ENCODE measurements around the gene TAL1. TPM values are rescaled to one million over a fixed set of nuclear protein-coding genes. Genes with fewer than 3 reads are reported as not detected.
A peak's percentile ranks its signal among the peaks of the same experiment; 100 is the strongest.

The TAL1 gene
- total and polyA plus RNA-seq, 4 experiments from 2014 or later: not detected

GRCh38 chr1:47229031-47229885 is 2.8 kb downstream of the TAL1 start:
- H3K27me3 ChIP-seq (ENCODE audit: insufficient read depth, low read length): peaks cover 62% of the 10 kb centered on the region
- no peak overlapping the region for H3K27ac ChIP-seq (ENCODE audit: low read depth, low read length)
- H3K36me3 ChIP-seq (ENCODE audit: insufficient read depth, low read length): no peaks in the 10 kb centered on the region
- ChIA-PET CTCF (ENCODE audit: partially characterized antibody) (interaction anchor here (2.2 kb wide), 1 partner anchor 33 kb away, joined by 5 read pairs; no protein-coding TSS in a partner anchor), POLR2A (ENCODE audit: partially characterized antibody) (interaction anchor here (0.6 kb wide), 1 partner anchor 85 kb away, joined by 3 read pairs; the partner anchor contains the start of gene STIL)
- H3K4me3 ChIP-seq (ENCODE audit: low read length in 2 of 2): no peak overlapping the region
- H3K36me3 Mint-ChIP-seq: no peaks in the 10 kb centered on the region
- no peak for DNase-seq
- peaks cover 17 to 46% (median 30%) of the 10 kb centered on the region in 4 donors for H3K4me1 Mint-ChIP-seq
- H3K9me3 ChIP-seq (ENCODE audit: control insufficient read depth in 1 of 2, low read length in 2 of 2): no peaks in the 10 kb centered on the region
- intact Hi-C loops (cut with micrococcal nuclease): no loop called here
- peaks cover 39% of the 10 kb centered on the region for H3K4me1 ChIP-seq (ENCODE audit: insufficient read depth, low read length)
- H3K27me3 Mint-ChIP-seq: peaks cover 68% of the 10 kb centered on the region in 2 donors
- H3K4me3 Mint-ChIP-seq: peak overlapping the region in 3 of 8 donors; percentile 4 to 79 (median 58)
- H3K9me3 Mint-ChIP-seq: peaks cover 0 to 5% (median 0%) of the 10 kb centered on the region in 8 donors
- peak overlapping the region in 1 of 7 donors; percentile 15 for H3K27ac Mint-ChIP-seq

- Mint-ChIP-seq H3K27me3 (peaks cover 62% of the 10 kb centered on the region in 2 donors), H3K4me1 (peaks cover 17 to 46% (median 30%) of the 10 kb centered on the region in 4 donors), H3K9me3 (peaks cover 0 to 5% (median 0%) of the 10 kb centered on the region in 8 donors), H3K4me3 (peak overlapping the region in 1 of 8 donors; percentile 43), H3K36me3 (no peaks in the 10 kb centered on the region), H3K27ac (no peak overlapping the region)
- POLR2A ChIA-PET (ENCODE audit: partially characterized antibody): no interaction called here
- intact Hi-C loops (cut with micrococcal nuclease): no loop called here
- Histone ChIP-seq H3K27ac (ENCODE audit: low read depth, low read length) (no peak overlapping the region), H3K4me1 (ENCODE audit: insufficient read depth, low read length) (peaks cover 39% of the 10 kb centered on the region), H3K9me3 (ENCODE audit: control insufficient read depth in 1 of 2, low read length in 2 of 2) (no peaks in the 10 kb centered on the region), H3K27me3 (ENCODE audit: insufficient read depth, low read length) (peaks cover 60% of the 10 kb centered on the region), H3K36me3 (ENCODE audit: insufficient read depth, low read length) (no peaks in the 10 kb centered on the region), H3K4me3 (ENCODE audit: low read length in 2 of 2) (no peak overlapping the region)
- CTCF ChIA-PET (ENCODE audit: partially characterized antibody): interaction anchor here (2.2 kb wide), 1 partner anchor 34 kb away, joined by 5 read pairs; no protein-coding TSS in a partner anchor
- no peak for DNase-seq
Observed at GRCh38 chr1:47228644-47229030, 3.4 kb downstream of the TAL1 start.

- CTCF ChIA-PET (ENCODE audit: partially characterized antibody): interaction anchor here (0.8 to 2.2 kb wide), 3 partner anchors 8 to 35 kb away, joined by 3 to 5 read pairs (median 3); no protein-coding TSS in a partner anchor
- Histone ChIP-seq H3K9me3 (ENCODE audit: control insufficient read depth in 1 of 2, low read length in 2 of 2) (no peaks in the 10 kb centered on the region), H3K4me3 (ENCODE audit: low read length in 2 of 2) (no peak overlapping the region), H3K4me1 (ENCODE audit: insufficient read depth, low read length) (peaks cover 38% of the 10 kb centered on the region), H3K36me3 (ENCODE audit: insufficient read depth, low read length) (no peaks in the 10 kb centered on the region), H3K27ac (ENCODE audit: low read depth, low read length) (no peak overlapping the region), H3K27me3 (ENCODE audit: insufficient read depth, low read length) (peaks cover 56% of the 10 kb centered on the region)
- Mint-ChIP-seq H3K4me1 (peaks cover 17 to 36% (median 29%) of the 10 kb centered on the region in 4 donors), H3K27ac (no peak overlapping the region), H3K9me3 (peaks cover 0 to 5% (median 0%) of the 10 kb centered on the region in 8 donors), H3K4me3 (peak overlapping the region in 2 of 8 donors; percentile 42 to 43), H3K27me3 (peaks cover 52 to 54% of the 10 kb centered on the region in 2 donors), H3K36me3 (no peaks in the 10 kb centered on the region)
- intact Hi-C loops (cut with micrococcal nuclease): no loop called here
- POLR2A ChIA-PET (ENCODE audit: partially characterized antibody): no interaction called here
- no peak for DNase-seq
Observed at GRCh38 chr1:47227341-47228232, 4.4 kb downstream of the TAL1 start.

GRCh38 chr1:47226839-47227215 is 5.2 kb downstream of the TAL1 start:
- Mint-ChIP-seq H3K9me3 (peaks cover 0 to 5% (median 0%) of the 10 kb centered on the region in 8 donors), H3K27ac (no peak overlapping the region), H3K27me3 (peaks cover 49 to 50% of the 10 kb centered on the region in 2 donors), H3K4me3 (peak overlapping the region in 2 of 8 donors; percentile 6 to 34), H3K4me1 (peaks cover 15 to 32% (median 24%) of the 10 kb centered on the region in 4 donors), H3K36me3 (no peaks in the 10 kb centered on the region)
- Histone ChIP-seq H3K36me3 (ENCODE audit: insufficient read depth, low read length) (no peaks in the 10 kb centered on the region), H3K4me3 (ENCODE audit: low read length in 2 of 2) (no peak overlapping the region), H3K4me1 (ENCODE audit: insufficient read depth, low read length) (peaks cover 33% of the 10 kb centered on the region), H3K9me3 (ENCODE audit: control insufficient read depth in 1 of 2, low read length in 2 of 2) (no peaks in the 10 kb centered on the region), H3K27me3 (ENCODE audit: insufficient read depth, low read length) (peaks cover 56% of the 10 kb centered on the region), H3K27ac (ENCODE audit: low read depth, low read length) (no peak overlapping the region)
- ChIA-PET CTCF (ENCODE audit: partially characterized antibody) (interaction anchor here (1.1 to 2.2 kb wide), 2 partner anchors 33 to 36 kb away, joined by 3 to 5 read pairs; no protein-coding TSS in a partner anchor), POLR2A (ENCODE audit: partially characterized antibody) (no interaction called here)
- intact Hi-C loops (cut with micrococcal nuclease): no loop called here
- DNase-seq: no peak

- ChIA-PET CTCF (ENCODE audit: partially characterized antibody) (no interaction called here), POLR2A (ENCODE audit: partially characterized antibody) (no interaction called here)
- H3K36me3 ChIP-seq (ENCODE audit: insufficient read depth, low read length): no peaks in the 10 kb centered on the region
- no peak overlapping the region for H3K4me3 ChIP-seq (ENCODE audit: low read length in 2 of 2)
- no peak overlapping the region for H3K27ac ChIP-seq (ENCODE audit: low read depth, low read length)
- H3K9me3 ChIP-seq (ENCODE audit: control insufficient read depth in 1 of 2, low read length in 2 of 2): no peaks in the 10 kb centered on the region
- H3K4me3 Mint-ChIP-seq: peak overlapping the region; percentile 27 to 87 (median 78)
- peaks cover 10 to 26% (median 18%) of the 10 kb centered on the region in 4 donors for H3K4me1 Mint-ChIP-seq
- intact Hi-C loops (cut with micrococcal nuclease): no loop called here
- peaks cover 0 to under 1% (median 0%) of the 10 kb centered on the region in 8 donors for H3K9me3 Mint-ChIP-seq
- peaks cover 50% of the 10 kb centered on the region for H3K27me3 ChIP-seq (ENCODE audit: insufficient read depth, low read length)
- no peaks in the 10 kb centered on the region for H3K36me3 Mint-ChIP-seq
- DNase-seq: no peak
- H3K27ac Mint-ChIP-seq: no peak overlapping the region
- H3K4me1 ChIP-seq (ENCODE audit: insufficient read depth, low read length): peaks cover 28% of the 10 kb centered on the region
- peaks cover 45 to 49% of the 10 kb centered on the region in 2 donors for H3K27me3 Mint-ChIP-seq
Observed at GRCh38 chr1:47226121-47226838, 5.7 kb downstream of the TAL1 start.

- no peaks in the 10 kb centered on the region for H3K36me3 Mint-ChIP-seq
- peaks cover 44% of the 10 kb centered on the region for H3K27me3 ChIP-seq (ENCODE audit: insufficient read depth, low read length)
- H3K4me1 Mint-ChIP-seq: peaks cover 9 to 19% (median 14%) of the 10 kb centered on the region in 4 donors
- no peak for DNase-seq
- no peaks in the 10 kb centered on the region for H3K36me3 ChIP-seq (ENCODE audit: insufficient read depth, low read length)
- no peak overlapping the region for H3K27ac Mint-ChIP-seq
- CTCF ChIA-PET (ENCODE audit: partially characterized antibody): no interaction called here
- no peaks in the 10 kb centered on the region for H3K9me3 ChIP-seq (ENCODE audit: control insufficient read depth in 1 of 2, low read length in 2 of 2)
- H3K9me3 Mint-ChIP-seq: no peaks in the 10 kb centered on the region
- no peak overlapping the region for H3K4me3 ChIP-seq (ENCODE audit: low read length in 2 of 2)
- peaks cover 21% of the 10 kb centered on the region for H3K4me1 ChIP-seq (ENCODE audit: insufficient read depth, low read length)
- peaks cover 44 to 53% of the 10 kb centered on the region in 2 donors for H3K27me3 Mint-ChIP-seq
- intact Hi-C loops (cut with micrococcal nuclease): no loop called here
- H3K4me3 Mint-ChIP-seq: peak overlapping the region in 7 of 8 donors; percentile 68 to 87 (median 81)
- POLR2A ChIA-PET (ENCODE audit: partially characterized antibody): no interaction called here
- no peak overlapping the region for H3K27ac ChIP-seq (ENCODE audit: low read depth, low read length)
Observed at GRCh38 chr1:47225430-47226100, 6.5 kb downstream of the TAL1 start.
